Body of pancreas (tissue), 4 donors: ENCODE data around the gene STIM2.

ENCODE experiments used
- CTCF ChIP-seq, 7 experiments: fragments of 450-650 bp in 4 of 7; fragments of 200-600 bp in 3 of 7; sonication (generic) in 3 of 7; IDR thresholded peaks; one replicate each; pipeline ENCODE4 v1.5.1; 2016 to 2019; ENCODE audit warnings: antibody characterized with exemption in 7 of 7
- POLR2A ChIP-seq, 3 donors: fragments of 450-650 bp; IDR thresholded peaks; one replicate each; pipeline ENCODE4 v1.6.1; 2016; ENCODE audit warnings: antibody characterized with exemption in 3 of 3, mild to moderate bottlenecking in 2 of 3

DNA sequence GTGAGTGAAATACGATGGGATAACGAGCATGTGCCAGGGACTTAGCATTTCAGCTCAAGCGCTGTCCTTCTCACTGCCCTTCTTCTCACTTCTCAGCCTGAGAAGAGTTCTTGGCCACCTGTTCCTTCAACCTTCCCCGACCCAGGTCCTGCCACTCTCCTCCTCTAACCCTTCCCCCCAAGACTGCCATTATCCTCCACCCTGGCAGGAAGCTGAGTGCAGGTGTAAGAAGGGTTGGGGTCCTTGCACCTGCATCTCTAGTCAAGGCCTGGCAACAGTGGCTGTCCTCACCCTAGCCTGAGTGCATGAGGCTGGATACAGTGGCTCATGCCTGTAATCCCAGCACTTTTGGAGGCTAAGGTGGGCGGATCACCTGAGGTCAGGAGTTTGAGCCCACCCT, 19.9 kb upstream of the STIM2 start:
- TF ChIP-seq CTCF (IDR thresholded peaks at IDR 0.05) (no peak), POLR2A (IDR thresholded peaks at IDR 0.05) (no peak)
